ENCODE data around the gene SMPDL3B. TPM values are rescaled to one million over a fixed set of nuclear protein-coding genes. Genes with fewer than 3 reads are reported as not detected.

Gene SMPDL3B
- polyA plus RNA-seq, 1 donor (not counting 4 experiments of a cell fraction or from before 2014, with no cell fraction given), result 0.51 TPM

GRCh38 chr1:27979151-27979858, 44.5 kb downstream of the SMPDL3B start:
- H2AFZ ChIP-seq (ENCODE audit: control insufficient read depth, low read length), result no peak overlapping the region
- DNase-seq (ENCODE audit: low read depth, low spot score) (no peak), FAIRE-seq (no peak)
- H3K79me2 ChIP-seq (ENCODE audit: control insufficient read depth, insufficient read depth, low read length), result no peaks in the 10 kb centered on the region
- dilution Hi-C loops (cut with MboI; ENCODE audit: extremely low pct_ligation_motif_present, low sequenced_read_pairs), result no loop called here
- no peaks in the 10 kb centered on the region for H3K9me1 ChIP-seq (ENCODE audit: control insufficient read depth, extremely low read depth, insufficient read depth, low read length)
- no peak overlapping the region for H3K9ac ChIP-seq (ENCODE audit: control insufficient read depth, extremely low read depth, insufficient read depth, low read length)
- no peak overlapping the region for H3K4me3 ChIP-seq (ENCODE audit: control insufficient read depth in 2 of 3, extremely low read depth in 1 of 3, insufficient read depth in 2 of 3, low read depth in 1 of 3, low read length in 3 of 3)
- no peaks in the 10 kb centered on the region for H3K9me3 ChIP-seq (ENCODE audit: control insufficient read depth, low read depth, low read length)
- H3K4me1 ChIP-seq (ENCODE audit: control insufficient read depth, extremely low read depth, insufficient read depth, low read length), result no peaks in the 10 kb centered on the region
- no peaks in the 10 kb centered on the region for H3K27me3 ChIP-seq (ENCODE audit: control insufficient read depth, extremely low read depth, insufficient read depth, low read length)
- no peak overlapping the region for H3K4me2 ChIP-seq (ENCODE audit: control insufficient read depth, extremely low read depth, insufficient read depth, low read depth, low read length)
- no peak overlapping the region for H3K27ac ChIP-seq (ENCODE audit: control insufficient read depth, insufficient read depth, low read length)
- no peaks in the 10 kb centered on the region for H4K20me1 ChIP-seq (ENCODE audit: control insufficient read depth, extremely low read depth, insufficient read depth, low read length)
- TF ChIP-seq EZH2 (IDR thresholded peaks at IDR 0.05; ENCODE audit: low read length), result no peak
- peak in 2 of 3 experiments; percentile 32 to 39 for TF ChIP-seq CTCF (optimal IDR thresholded peaks at IDR 0.05 in 1 of 3, IDR thresholded peaks at IDR 0.05 in 1 of 3, conservative IDR thresholded peaks at IDR 0.05 in 1 of 3; ENCODE audit: extremely low read depth in 1 of 3, insufficient read depth in 2 of 3, low read length in 3 of 3)
- H3K36me3 ChIP-seq (ENCODE audit: control insufficient read depth in 2 of 2, extremely low read depth in 1 of 2, insufficient read depth in 2 of 2, low read length in 2 of 2), result peaks cover 0 to 8% of the 10 kb centered on the region in 2 experiments

GRCh38 chr1:27979859-27980201, 45.0 kb downstream of the SMPDL3B start:
- H3K9me1 ChIP-seq (ENCODE audit: control insufficient read depth, extremely low read depth, insufficient read depth, low read length), result no peaks in the 10 kb centered on the region
- no peak overlapping the region for H3K4me3 ChIP-seq (ENCODE audit: control insufficient read depth in 2 of 3, extremely low read depth in 1 of 3, insufficient read depth in 2 of 3, low read depth in 1 of 3, low read length in 3 of 3)
- no peaks in the 10 kb centered on the region for H4K20me1 ChIP-seq (ENCODE audit: control insufficient read depth, extremely low read depth, insufficient read depth, low read length)
- DNase-seq (ENCODE audit: low read depth, low spot score), result no peak
- dilution Hi-C loops (cut with MboI; ENCODE audit: extremely low pct_ligation_motif_present, low sequenced_read_pairs), result no loop called here
- H3K4me1 ChIP-seq (ENCODE audit: control insufficient read depth, extremely low read depth, insufficient read depth, low read length), result no peaks in the 10 kb centered on the region
- H3K4me2 ChIP-seq (ENCODE audit: control insufficient read depth, extremely low read depth, insufficient read depth, low read depth, low read length), result no peak overlapping the region
- no peak overlapping the region for H3K27ac ChIP-seq (ENCODE audit: control insufficient read depth, insufficient read depth, low read length)
- H3K9me3 ChIP-seq (ENCODE audit: control insufficient read depth, low read depth, low read length), result no peaks in the 10 kb centered on the region
- H3K36me3 ChIP-seq (ENCODE audit: control insufficient read depth in 2 of 2, extremely low read depth in 1 of 2, insufficient read depth in 2 of 2, low read length in 2 of 2), result peaks cover 0 to 6% of the 10 kb centered on the region in 2 experiments
- TF ChIP-seq CTCF (optimal IDR thresholded peaks at IDR 0.05 in 1 of 3, IDR thresholded peaks at IDR 0.05 in 1 of 3, conservative IDR thresholded peaks at IDR 0.05 in 1 of 3; ENCODE audit: extremely low read depth in 1 of 3, insufficient read depth in 2 of 3, low read length in 3 of 3) (peak in 1 of 3 experiments; percentile 11), EZH2 (IDR thresholded peaks at IDR 0.05; ENCODE audit: low read length) (no peak)
- H2AFZ ChIP-seq (ENCODE audit: control insufficient read depth, low read length), result no peak overlapping the region
- no peaks in the 10 kb centered on the region for H3K27me3 ChIP-seq (ENCODE audit: control insufficient read depth, extremely low read depth, insufficient read depth, low read length)
- FAIRE-seq, result no peak
- no peak overlapping the region for H3K9ac ChIP-seq (ENCODE audit: control insufficient read depth, extremely low read depth, insufficient read depth, low read length)
- H3K79me2 ChIP-seq (ENCODE audit: control insufficient read depth, insufficient read depth, low read length), result no peaks in the 10 kb centered on the region
